Activated B cell treated with CpG ODN at 0.5 μM for 24 hours (primary cell): ENCODE data around the gene NUDT7. TPM values are rescaled to one million over a fixed set of nuclear protein-coding genes. Genes with fewer than 3 reads are reported as not detected.
A peak's percentile ranks its signal among the peaks of the same experiment; 100 is the strongest.

Experiments
- ATAC-seq: fragments of 200-7000 bp; cut with Tn5 transposase; one replicate; pipeline ENCODE4 v1.10.0; 2021; ENCODE audit warnings: low read depth, mild to moderate bottlenecking, moderate library complexity
- CTCF ChIA-PET: fragments of 350-600 bp; sonication (Branson Sonifier 250); formaldehyde crosslinking; loops from one replicate; lab custom pipeline; 2021; ENCODE audit warnings: antibody characterized with exemption; lab: Charles Lee
- POLR2A ChIA-PET: fragments of 350-600 bp; sonication (Branson Sonifier 250); formaldehyde crosslinking; loops from one replicate; lab custom pipeline; 2021; ENCODE audit warnings: antibody characterized with exemption; lab: Charles Lee
- DNase-seq: peaks from one replicate; pipeline ENCODE4 v3.0.0; 2022
- H3K27ac Mint-ChIP-seq: one replicate; pipeline ENCODE4 v1.8.0; 2020; ENCODE audit warnings: mixed read lengths
- H3K27me3 Mint-ChIP-seq: one replicate; pipeline ENCODE4 v1.8.0; 2021; ENCODE audit warnings: mixed read lengths
- H3K36me3 Mint-ChIP-seq: one replicate; pipeline ENCODE4 v1.8.0; 2021; ENCODE audit warnings: low read depth, mixed read lengths
- H3K4me1 Mint-ChIP-seq: one replicate; pipeline ENCODE4 v1.8.0; 2021; ENCODE audit warnings: mixed read lengths
- H3K4me3 Mint-ChIP-seq: one replicate; pipeline ENCODE4 v1.8.0; 2020; ENCODE audit warnings: mild to moderate bottlenecking, mixed read lengths
- H3K9me3 Mint-ChIP-seq: one replicate; pipeline ENCODE4 v1.8.0; 2020; ENCODE audit warnings: mixed read lengths
- intact Hi-C: fragments of 100-400 bp; cut with micrococcal nuclease; formaldehyde crosslinking; loops from one replicate; pipeline ENCODE4 v1.15.1; 2024
- total RNA-seq: library from RNA; stranded (reverse); gene quantifications from 2 replicates; pipeline ENCODE4 v1.2.3, GENCODE V29; 2022
- TF ChIP-seq, protein P1 (sequence below): fragments of 200-600 bp; IDR thresholded peaks from one replicate; pipeline ENCODE4 v1.8.0; 2022; ENCODE audit warnings: antibody characterized with exemption, mild to moderate bottlenecking

NUDT7 gene
- total RNA-seq, 1 donor from 2014 or later, result 4.0 TPM

- intact Hi-C loops, result no loop called here
- H3K4me1 Mint-ChIP-seq, result no peaks in the 10 kb centered on the region
- TF ChIP-seq, protein P1, sequence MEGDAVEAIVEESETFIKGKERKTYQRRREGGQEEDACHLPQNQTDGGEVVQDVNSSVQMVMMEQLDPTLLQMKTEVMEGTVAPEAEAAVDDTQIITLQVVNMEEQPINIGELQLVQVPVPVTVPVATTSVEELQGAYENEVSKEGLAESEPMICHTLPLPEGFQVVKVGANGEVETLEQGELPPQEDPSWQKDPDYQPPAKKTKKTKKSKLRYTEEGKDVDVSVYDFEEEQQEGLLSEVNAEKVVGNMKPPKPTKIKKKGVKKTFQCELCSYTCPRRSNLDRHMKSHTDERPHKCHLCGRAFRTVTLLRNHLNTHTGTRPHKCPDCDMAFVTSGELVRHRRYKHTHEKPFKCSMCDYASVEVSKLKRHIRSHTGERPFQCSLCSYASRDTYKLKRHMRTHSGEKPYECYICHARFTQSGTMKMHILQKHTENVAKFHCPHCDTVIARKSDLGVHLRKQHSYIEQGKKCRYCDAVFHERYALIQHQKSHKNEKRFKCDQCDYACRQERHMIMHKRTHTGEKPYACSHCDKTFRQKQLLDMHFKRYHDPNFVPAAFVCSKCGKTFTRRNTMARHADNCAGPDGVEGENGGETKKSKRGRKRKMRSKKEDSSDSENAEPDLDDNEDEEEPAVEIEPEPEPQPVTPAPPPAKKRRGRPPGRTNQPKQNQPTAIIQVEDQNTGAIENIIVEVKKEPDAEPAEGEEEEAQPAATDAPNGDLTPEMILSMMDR, result no peak
- ChIA-PET CTCF (no interaction called here), POLR2A (no interaction called here)
- no peaks in the 10 kb centered on the region for H3K9me3 Mint-ChIP-seq
- H3K27me3 Mint-ChIP-seq, result no peaks in the 10 kb centered on the region
- H3K36me3 Mint-ChIP-seq, result no peaks in the 10 kb centered on the region
- H3K27ac Mint-ChIP-seq, result no peak overlapping the region
- ATAC-seq (no peak), DNase-seq (no peak)
- H3K4me3 Mint-ChIP-seq, result no peak overlapping the region
Observed at GRCh38 chr16:77715145-77715544, 7.2 kb upstream of the NUDT7 start.

GRCh38 chr16:77721752-77722308 lies 484 bp upstream of the NUDT7 start:
- ChIA-PET CTCF (no interaction called here), POLR2A (interaction anchor here (0.6 to 1.4 kb wide), 4 partner anchors 13 to 531 kb away, joined by 3 to 7 read pairs (median 4); partner anchors contain the start of genes MON1B and WWOX)
- ATAC-seq (peak; percentile 3), DNase-seq (no peak)
- no peaks in the 10 kb centered on the region for H3K27me3 Mint-ChIP-seq
- peaks cover 3% of the 10 kb centered on the region for H3K36me3 Mint-ChIP-seq
- TF ChIP-seq, protein P1, result no peak
- H3K27ac Mint-ChIP-seq, result peak overlapping the region; percentile 88
- H3K4me3 Mint-ChIP-seq, result peak overlapping the region; percentile 90
- intact Hi-C loops, result loop anchor here (1.0 to 5.0 kb wide), 3 partner anchors 377 to 532 kb away; partner anchors contain the start of gene WWOX
- peaks cover 10% of the 10 kb centered on the region for H3K4me1 Mint-ChIP-seq
- H3K9me3 Mint-ChIP-seq, result peaks cover 3% of the 10 kb centered on the region

DNA sequence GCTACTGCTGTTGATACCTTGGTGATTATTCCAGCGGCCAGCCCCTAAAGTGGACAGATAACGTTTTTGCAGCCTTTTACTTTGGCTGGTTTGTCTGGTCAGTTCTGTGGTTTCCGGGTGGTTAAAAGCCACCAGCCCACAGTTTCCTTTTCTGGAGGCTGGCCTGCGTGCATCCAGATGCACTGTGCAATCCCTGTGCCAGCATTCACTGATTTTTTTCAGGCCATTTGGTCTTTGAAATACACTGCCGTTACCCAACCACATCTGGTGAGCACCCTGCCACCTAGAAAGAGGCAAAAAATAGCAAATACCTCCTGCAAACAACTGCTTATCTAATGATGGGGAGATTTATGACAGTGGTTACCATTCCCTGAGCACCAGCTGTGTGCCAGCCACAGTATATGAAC lies 797 bp downstream of the NUDT7 start:
- Mint-ChIP-seq H3K4me1 (peaks cover 10% of the 10 kb centered on the region), H3K9me3 (peaks cover 3% of the 10 kb centered on the region), H3K27me3 (no peaks in the 10 kb centered on the region), H3K4me3 (peak overlapping the region; percentile 90), H3K36me3 (peaks cover 6% of the 10 kb centered on the region), H3K27ac (peak overlapping the region; percentile 88)
- ATAC-seq (no peak), DNase-seq (no peak)
- ChIA-PET CTCF (no interaction called here), POLR2A (no interaction called here)
- TF ChIP-seq, protein P1, result no peak
- intact Hi-C loops, result loop anchor here (5.0 kb wide), 1 partner anchor 511 kb away; no protein-coding TSS in a partner anchor

DNA sequence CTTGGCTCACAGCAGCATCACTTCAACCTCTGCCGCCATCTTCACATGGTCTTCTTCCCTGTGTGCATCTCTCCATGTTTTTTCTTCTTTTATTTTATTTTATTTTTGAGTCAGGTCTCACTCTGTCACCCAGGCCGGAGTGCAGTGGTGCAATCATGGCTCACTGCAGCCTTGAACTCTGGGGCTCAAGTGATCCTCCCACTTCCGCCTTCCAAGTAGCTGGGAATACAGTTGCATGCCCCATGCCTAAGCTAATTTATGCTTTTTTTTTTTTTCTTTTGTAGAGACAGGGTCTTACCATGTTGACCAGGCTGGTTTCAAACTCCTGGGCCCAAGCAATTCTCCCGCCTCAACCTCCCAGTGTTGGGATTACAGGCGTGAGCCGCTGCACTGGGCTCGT lies 1.9 kb downstream of the NUDT7 start:
- intact Hi-C loops, result loop anchor here (5.0 kb wide), 1 partner anchor 512 kb away; no protein-coding TSS in a partner anchor
- Mint-ChIP-seq H3K9me3 (peaks cover 3% of the 10 kb centered on the region), H3K27ac (no peak overlapping the region), H3K4me1 (peaks cover 10% of the 10 kb centered on the region), H3K4me3 (no peak overlapping the region), H3K36me3 (peaks cover 6% of the 10 kb centered on the region), H3K27me3 (no peaks in the 10 kb centered on the region)
- TF ChIP-seq, protein P1, result no peak
- DNase-seq, result no peak
- ChIA-PET CTCF (no interaction called here), POLR2A (no interaction called here)
- no peak for ATAC-seq

- Mint-ChIP-seq H3K9me3 (peaks cover 11% of the 10 kb centered on the region), H3K36me3 (peaks cover 13% of the 10 kb centered on the region), H3K27ac (no peak overlapping the region), H3K4me1 (no peaks in the 10 kb centered on the region), H3K27me3 (no peaks in the 10 kb centered on the region), H3K4me3 (no peak overlapping the region)
- intact Hi-C loops, result no loop called here
- ChIA-PET CTCF (no interaction called here), POLR2A (no interaction called here)
- TF ChIP-seq, protein P1, result no peak
- DNase-seq, result no peak
- ATAC-seq, result no peak
Observed at GRCh38 chr16:77729951-77730350, 7.6 kb downstream of the NUDT7 start.
